Bone marrow (tissue), 2 donors: ENCODE results near the gene SLITRK1.

Source experiments
- DNase-seq, 2 donors: peaks; one replicate each; lab custom pipeline; 2025; lab: John Stamatoyannopoulos, UW

SLITRK1 gene

DNA sequence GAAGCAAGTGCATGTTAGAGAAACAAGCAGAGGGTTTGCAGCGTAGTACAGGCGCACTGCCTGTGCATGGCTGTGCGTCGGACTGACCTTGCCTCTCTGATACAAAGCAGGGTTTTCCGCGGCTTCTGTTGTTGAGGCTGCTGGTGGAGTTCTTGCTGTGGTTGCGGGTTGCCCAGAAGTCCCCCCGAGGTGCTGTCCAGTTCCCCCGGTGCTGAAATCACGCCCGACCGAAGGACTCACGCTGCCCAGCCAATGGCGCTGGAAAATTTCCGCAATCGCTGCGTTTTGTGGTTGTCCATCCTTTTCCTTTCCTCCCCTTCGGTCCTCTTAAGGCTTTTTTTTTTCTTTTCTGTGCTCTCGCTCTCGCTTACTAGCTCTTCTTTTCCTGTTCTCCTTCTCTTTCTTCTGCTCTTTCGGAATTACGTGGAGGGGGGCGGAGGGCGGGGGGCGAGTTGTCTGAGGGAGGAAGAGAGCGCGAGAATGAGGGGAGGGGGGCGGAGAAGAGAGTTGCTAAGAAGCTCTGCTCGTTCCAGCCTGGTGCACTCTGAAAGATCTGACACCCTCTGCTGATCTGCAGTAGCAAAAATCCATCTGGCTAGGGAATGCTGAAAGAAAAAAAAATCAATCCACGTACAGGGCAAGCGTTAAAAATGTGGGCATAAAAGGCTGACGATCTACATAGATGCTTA is at the start of gene SLITRK1:
Gene SLITRK1 (minus strand): TSS at position 558 of the 689 bp plus-strand sequence. CDS start 967 bp downstream, outside the sequence.
- DNase-seq, result no peak

DNA sequence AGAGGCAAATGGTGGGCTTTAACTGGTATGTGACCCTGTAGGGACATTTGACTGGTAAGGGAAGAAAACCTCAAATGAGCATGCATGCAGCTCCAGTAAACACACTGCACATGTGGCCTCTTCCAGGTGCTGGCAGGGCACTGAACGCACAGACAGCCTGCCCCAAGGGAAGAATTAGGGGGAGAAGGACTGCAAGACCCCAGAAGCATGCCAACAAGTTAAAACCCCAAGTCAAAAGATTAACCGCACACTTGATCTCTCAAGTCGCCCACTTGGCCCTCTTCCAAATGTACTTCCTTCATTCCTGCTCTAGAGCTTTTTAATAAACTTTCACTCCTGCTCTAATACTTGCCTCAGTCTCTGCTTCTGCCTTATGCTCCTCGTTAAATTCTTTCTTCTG is 46.9 kb upstream of the SLITRK1 start:
- DNase-seq, result no peak

DNA sequence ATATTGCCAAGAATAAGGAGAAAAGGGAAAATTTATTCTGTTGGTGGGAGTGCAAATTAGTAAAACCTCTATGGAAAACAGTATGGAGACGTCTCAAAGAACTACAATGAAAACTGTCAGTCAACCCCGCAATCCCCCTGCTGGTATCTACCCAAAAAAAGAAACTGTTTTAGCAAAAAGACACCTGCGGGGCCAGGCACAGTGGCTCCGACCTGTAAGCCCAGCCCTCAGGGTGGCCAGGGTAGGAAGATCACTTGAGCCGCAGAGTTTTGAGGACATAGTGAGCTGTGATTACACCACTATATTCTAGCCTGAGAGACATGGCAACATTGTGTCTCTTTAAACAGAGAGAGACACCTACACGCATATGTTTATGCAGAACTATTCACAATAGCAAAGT is 37.5 kb upstream of the SLITRK1 start:
- DNase-seq, result no peak

GRCh38 chr13:83914368-83914767 is 32.1 kb upstream of the SLITRK1 start:
- DNase-seq, result no peak

GRCh38 chr13:83907196-83907989 is 25.1 kb upstream of the SLITRK1 start:
- no peak for DNase-seq

DNA sequence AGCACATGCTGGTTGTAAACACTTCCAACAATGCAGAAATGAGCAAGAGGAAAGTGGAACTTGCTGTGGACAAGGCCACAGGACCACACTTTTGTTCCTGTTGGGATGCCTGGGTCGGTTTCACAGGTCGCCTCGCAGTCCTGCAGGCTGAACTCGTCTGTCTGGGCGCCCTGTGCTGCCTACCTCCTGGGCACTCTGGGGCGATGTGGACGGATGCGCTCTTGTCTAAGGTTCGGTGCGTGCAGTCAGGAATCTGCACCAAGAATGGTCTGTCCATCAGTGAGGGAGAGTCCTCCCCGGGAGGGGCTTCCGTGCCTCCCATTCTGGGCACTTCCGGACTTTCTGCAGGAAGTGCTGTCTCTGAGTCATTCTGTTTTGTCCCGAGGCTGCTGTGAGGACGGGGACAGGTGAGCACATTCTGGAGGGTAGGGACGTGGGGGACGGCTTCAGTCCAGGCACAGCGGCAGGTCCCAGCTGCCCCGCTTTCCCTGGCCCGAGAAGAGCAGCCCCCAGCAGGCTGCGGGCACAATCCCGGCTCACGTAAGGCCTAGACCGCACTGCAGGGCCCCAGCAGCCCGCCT is 24.1 kb upstream of the SLITRK1 start:
- DNase-seq, result no peak

GRCh38 chr13:83905641-83906040 is 23.4 kb upstream of the SLITRK1 start:
- DNase-seq, result no peak

GRCh38 chr13:83895994-83896580 is 13.8 kb upstream of the SLITRK1 start:
- DNase-seq, result no peak

DNA sequence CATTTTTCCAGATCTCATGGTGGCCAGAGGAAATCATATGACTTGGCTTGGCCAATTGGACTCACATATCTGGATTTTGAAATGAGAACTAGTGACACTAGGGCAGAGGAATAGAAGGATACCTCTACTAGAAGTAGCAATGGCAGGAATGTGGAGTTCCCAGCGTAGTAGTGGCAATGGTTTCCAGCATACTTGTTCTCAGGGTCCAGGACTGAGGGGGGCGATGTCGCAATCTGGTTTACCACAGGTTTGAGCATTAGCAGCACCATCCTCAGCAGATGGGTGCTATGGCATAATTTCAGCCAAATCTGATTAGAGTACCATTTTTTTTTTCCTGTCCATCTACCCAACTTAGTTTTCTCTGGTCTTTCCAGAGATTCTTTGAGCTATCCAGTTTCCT is 8.1 kb upstream of the SLITRK1 start:
- no peak for DNase-seq

- DNase-seq, result no peak
Measured at GRCh38 chr13:83884141-83884540, 1.9 kb upstream of the SLITRK1 start.

DNA sequence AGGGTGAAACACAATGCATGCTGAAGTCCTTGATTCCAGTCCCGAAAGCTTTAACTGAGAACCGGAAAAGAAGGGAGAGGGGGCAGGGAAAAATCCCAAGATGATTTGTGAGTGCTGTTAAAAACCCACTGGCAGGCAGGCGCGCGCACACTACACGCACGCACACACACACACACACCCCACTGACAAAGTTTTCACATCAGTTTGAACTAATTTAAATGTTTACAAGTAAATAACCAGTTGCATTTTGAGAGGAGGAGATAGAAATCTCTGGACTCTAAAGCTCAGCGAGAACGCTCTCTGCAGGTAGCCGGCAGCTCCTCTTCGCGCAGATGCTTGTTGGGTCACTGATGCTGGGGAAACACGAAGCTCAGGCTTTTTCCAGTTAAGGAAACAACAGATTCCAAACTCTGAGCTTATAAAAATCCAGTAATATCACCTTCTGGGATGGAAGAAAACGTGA is 818 bp upstream of the SLITRK1 start:
- no peak for DNase-seq

DNA sequence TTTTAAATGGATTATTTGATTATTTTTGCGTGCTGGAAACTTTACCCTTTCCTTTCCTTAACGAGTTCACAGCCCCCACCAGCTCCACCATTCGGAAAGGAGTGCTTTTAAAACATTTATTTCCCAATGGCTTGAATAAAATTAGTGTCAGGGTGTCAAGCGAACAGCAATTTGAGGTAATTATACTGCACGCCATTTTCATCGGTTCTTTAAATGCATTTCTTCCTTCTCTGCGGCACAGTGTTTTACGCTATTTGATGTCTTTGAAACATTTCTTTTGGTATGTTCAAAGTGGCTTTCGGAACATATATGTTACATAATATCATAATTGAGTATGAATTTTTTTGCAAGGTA is 309 bp upstream of the SLITRK1 start:
- no peak for DNase-seq

DNA sequence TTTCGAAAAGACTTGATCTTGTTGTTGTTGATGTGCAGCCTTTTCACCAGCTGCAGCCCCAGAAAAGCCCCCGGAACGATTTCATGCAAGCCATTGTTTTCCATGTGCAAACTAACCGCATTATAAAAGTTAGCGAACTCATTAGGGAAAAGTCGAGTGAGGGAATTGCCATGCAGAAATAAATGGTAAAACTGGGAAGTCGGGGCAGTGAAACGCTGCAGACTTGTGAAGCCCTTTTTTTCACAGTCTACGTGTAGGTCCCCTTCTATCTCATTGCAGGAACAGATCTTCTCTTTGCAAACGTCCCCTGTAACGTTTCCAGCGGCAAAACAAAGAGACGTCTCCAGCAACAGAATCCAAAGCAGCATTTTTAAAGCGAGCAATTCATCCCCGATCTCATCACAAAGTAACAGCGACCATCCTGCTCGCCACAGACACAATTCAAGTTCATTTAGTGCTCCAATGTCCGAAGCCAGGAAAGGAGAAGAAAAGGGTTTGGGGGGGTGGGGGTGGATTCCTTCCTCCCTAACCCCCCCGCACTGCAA is 1.1 kb downstream of the SLITRK1 start:
- DNase-seq, result no peak

GRCh38 chr13:83880275-83881139 is 1.8 kb downstream of the SLITRK1 start:
- no peak for DNase-seq

- no peak for DNase-seq
Measured at GRCh38 chr13:83879431-83880171, 2.7 kb downstream of the SLITRK1 start.

GRCh38 chr13:83878691-83879430 is 3.4 kb downstream of the SLITRK1 start:
- DNase-seq, result no peak

DNA sequence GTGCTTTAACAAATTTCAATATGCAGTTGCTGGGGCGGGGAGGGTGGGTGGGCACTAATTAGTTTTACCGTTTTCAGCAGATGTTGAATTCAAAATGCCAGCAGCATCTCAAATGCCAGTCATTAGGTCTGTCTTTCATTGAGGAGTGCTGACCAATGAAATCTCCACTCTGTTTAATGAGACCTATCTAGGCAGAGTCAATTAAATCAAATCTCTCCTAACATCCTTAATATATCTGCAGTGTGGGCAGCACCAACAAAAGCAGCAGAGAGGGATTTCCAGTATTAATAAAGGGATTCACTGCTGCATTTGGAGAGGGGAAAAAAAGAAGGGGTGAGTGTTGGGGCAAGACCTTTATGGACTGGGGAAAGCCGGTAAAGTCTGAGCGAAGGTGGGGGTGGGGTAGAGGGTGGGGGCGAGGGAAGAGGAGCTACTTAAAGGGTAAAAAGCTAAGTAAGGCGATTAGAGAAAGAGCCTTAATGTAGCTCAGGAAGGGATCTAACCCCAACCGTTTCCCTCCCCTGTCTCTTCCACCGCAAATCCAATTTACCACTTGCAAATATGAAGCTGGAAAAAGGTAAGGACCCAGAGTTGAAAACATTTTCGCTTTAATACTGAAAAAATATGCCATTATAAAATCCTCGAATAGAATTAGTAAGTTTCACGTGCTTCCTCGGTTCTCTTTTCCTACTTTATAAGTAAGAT is 4.5 kb downstream of the SLITRK1 start:
- DNase-seq, result no peak

DNA sequence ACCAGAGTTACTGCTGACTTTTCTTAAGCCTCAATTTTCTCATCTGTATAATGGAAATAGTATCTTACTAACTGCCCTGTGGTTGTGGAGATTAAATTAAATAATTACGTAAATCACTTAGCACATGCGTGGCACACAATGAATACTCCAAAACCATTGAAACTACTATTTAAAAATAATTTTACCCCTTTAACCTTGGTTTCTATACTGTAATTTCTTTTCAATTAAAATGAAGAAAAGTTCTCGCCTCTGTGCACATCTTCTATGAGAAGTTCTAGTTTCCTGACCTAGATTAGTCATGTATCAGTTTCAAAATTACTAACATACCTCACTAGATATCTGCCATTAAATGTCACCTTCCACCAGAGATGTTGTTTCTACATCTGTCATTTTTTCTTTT is 5.7 kb downstream of the SLITRK1 start:
- DNase-seq, result no peak

GRCh38 chr13:83867708-83868107 is 14.6 kb downstream of the SLITRK1 start:
- DNase-seq, result no peak
